CD4-positive, alpha-beta T cell treated with Interleukin-17A for 1 hour (primary cell): ENCODE measurements around the gene RPP40.
"Not testable (repeated sequence)": the region's sequence is repeated elsewhere in the genome, so short reads cannot be mapped to it uniquely, and the experiment has no call there.

Source experiments
- DNase-seq: peaks from one replicate; pipeline ENCODE4 v3.0.0-alpha.2; 2020

RPP40 gene

GRCh38 chr6:5012519-5012918 is 8.7 kb upstream of the RPP40 start:
- no peak for DNase-seq

DNA sequence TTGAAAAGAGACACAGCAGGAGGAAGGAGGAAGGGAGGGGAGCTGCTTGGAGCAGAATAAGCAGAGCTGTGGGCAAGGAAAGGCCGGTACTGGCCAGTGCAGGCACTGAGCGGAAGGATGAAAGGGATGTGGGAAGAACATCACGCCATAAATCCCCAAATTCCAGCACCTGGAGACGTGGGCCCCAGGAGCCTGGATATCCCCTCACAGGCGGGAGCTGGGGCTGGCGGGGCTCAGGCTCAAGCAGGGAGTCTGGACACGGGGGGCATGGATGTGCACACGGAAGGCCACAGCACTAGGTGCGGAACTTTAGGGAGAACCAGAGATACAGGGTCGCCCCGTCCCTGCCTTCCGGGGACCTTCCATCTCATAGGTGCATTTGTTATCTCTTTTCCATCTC is 7.5 kb upstream of the RPP40 start:
- DNase-seq: no peak

- DNase-seq: no peak
Observed at GRCh38 chr6:5007531-5007930, 3.7 kb upstream of the RPP40 start.

DNA sequence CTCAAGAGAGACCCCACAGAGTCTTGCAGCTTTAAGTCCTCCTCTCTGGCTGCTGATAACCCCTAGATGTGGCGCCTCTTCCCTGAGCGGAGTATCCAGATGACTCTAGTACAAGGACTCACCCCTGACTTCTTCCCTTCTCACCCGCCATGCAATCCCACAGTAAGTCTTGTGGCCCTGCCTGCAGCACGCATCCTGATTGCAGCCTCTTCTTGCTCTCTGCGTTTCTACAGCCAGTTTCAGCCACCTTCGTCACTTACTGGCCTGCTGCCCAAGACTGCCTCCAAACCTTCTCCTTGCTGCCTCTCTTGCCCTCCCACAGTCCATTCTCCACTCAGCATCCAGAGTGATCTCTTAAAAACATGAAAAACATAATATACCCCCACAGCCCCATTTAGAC is 2.4 kb upstream of the RPP40 start:
- no peak for DNase-seq

DNA sequence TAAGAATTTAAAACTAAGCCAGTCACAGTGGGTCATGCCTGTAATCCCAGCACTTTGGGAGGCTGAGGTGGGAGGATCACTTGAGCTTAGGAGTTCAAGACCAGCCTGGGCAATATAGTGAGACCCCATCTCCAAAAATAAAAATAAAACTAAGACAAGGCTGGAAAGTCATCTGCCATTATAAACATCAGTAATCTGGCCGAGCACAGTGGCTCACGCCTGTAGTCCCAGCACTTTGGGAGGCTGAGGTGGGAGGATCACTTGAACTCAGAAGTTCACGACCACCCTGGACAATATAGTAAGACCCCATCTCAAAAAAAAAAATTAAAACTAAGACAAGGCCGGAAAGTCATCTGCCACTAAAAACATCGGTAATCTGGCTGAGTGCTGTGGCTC is 1.2 kb upstream of the RPP40 start:
- not testable (repeated sequence) for DNase-seq

GRCh38 chr6:5004373-5005037 is 668 bp upstream of the RPP40 start:
- no peak for DNase-seq

- no peak for DNase-seq
Observed at GRCh38 chr6:4999586-4999985, 4.3 kb downstream of the RPP40 start.

DNA sequence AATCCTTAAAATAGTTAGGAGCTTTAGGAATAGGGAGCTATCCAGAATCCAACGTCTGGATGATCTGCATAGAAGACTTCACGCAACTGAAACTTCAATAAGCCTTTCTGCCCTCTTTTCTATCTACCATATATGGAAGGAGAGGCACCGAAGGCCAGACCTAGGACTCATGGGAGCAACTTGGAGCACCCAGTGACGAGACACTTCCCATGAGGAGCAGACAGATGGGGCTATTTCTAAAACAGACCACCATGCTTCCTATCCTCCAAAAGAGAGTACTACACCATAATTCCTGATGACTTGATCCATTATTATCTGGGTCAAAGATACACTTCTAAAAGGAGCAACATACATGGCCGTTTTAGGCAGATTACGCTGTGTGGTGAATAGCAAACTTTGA is 6.0 kb downstream of the RPP40 start:
- DNase-seq: no peak

GRCh38 chr6:4994741-4995140 is 9.1 kb downstream of the RPP40 start:
- DNase-seq: no peak

GRCh38 chr6:4987432-4987831 is 16.4 kb downstream of the RPP40 start:
- DNase-seq: no peak

DNA sequence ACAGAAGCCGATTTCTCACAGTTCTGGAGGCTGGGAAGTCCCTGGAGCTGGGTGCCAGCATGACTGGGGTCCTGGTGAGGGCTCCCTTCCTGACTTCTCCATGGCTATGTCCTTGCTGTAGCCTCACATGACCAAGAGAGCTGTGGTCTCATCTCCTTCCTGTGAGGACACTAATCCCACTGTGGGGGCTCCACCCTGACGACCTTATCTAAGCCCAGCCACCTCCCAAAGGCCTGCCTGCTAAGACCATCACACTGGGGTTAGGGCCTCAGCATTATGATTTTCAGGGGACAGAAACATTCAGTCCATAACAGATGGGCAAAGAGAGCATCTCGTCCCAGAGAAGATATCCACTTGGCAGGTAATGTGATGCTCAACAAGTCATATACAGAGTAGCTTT is 16.8 kb downstream of the RPP40 start:
- DNase-seq: no peak

DNA sequence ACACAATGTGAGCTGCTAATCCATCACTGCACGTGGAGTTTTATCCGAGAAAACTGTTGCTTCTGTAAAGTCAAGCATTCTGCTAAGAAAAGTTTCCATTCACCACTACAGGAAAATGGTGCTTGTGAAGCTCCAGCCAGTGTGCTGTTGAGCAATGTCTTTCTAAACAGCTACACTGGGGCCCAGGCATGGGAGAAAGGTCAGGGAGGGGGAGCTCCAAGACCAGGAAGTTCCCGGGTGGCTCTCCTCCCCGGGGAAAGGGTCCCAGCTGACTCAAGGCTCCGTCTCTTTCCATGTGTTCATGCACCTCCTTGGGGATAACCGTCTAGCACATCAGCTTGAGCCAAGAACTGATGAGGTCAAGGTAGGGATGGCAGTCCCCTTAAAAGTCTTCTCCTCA is 20.5 kb downstream of the RPP40 start:
- DNase-seq: no peak

- DNase-seq: no peak
Observed at GRCh38 chr6:4981761-4982160, 22.1 kb downstream of the RPP40 start.

DNA sequence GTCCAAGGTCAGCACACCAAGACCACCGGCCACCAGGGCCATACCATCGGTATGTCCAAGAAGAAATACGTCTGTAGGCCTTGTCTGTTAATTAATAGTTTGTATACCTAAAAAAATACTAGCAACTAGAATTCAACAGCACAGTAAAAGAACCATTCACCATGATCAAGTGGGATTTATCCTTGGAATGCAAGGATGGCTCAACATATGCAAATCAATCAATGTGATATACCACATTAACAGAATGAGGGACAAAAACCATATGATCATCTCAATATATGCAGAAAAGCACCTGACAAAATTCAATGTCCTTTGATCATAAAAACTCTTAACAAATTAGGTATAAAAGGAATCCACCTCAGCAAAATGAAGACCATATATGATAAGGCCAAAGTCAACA is 24.4 kb downstream of the RPP40 start:
- no peak for DNase-seq

DNA sequence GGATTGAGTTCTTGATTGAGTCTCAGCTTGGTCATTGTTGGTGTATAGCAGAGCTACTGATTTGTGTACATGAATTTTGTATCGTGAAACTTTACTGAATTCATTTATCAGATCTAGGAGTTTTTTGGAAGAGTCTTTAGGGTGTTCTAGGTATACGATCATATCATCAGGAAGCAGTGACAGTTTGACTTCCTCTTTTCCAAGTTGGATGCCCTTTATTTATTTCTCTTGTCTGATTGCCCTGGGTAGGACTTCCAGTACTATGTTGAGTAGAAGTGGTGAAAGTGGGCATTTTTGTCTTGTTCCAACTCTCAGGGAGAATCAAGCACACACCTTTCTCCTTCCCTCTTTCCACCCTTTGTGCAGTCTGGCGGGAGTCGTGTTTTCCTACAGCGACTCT is 26.4 kb downstream of the RPP40 start:
- DNase-seq: no peak

DNA sequence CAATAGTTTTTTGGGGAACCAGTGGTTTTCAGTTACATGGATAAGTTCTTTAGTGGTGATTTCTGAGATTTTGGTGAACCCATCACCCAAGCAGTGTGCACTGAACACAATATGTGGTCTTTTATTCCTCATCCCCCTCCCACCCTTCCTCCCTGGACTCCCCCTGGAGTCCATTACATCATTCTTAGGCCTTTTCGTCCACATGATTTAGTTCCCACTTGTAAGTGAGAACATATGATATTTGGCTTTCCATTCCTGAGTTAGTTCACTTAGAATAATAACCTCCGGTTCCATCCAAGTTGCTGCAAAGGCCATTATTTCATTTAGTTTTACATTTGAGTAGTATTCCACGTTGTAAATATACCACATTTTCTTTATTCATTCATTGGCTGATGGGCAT is 28.3 kb downstream of the RPP40 start:
- no peak for DNase-seq

GRCh38 chr6:4974962-4975361 is 28.9 kb downstream of the RPP40 start:
- no peak for DNase-seq

- DNase-seq: no peak
Observed at GRCh38 chr6:4973982-4974745, 29.7 kb downstream of the RPP40 start.

- no peak for DNase-seq
Observed at GRCh38 chr6:4973415-4973814, 30.4 kb downstream of the RPP40 start.

DNA sequence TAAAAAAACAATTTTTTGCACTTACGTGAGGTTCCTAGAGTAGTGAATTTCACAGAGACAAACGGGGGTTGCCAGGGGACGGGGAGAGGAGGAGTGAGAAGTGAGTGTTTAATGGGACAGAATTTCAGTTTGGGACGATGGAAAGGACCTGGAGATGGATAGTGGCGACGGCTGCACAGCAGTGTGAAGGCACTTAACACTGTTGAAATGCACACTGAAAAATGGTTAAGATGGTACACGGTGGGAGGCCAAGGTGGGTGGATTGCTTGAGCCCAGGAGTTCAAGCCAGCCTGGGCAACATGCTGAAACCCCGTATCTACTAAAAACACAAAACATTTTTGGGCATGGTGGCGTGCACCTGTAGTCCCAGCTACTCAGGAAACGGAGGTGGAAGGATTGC is 31.4 kb downstream of the RPP40 start:
- DNase-seq: no peak

DNA sequence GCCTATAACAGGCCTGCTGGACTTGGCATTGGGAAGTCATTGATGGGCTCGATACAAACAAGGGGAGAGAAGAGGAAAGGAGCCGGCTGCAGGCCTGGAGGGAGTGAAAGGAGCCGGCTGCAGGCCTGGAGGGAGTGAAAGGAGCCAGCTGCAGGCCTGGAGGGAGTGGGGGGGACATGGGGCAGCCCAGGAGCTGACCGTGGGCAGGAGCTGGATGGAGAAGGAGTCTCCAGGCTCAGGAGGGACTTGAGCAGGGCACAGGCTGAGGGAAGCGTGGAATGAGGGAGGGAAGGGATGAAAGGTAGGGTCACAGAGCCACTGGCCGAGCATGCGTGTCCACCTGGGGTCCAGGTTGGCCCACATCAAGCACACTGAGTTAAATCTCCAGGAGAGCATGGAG is 32.0 kb downstream of the RPP40 start:
- no peak for DNase-seq

DNA sequence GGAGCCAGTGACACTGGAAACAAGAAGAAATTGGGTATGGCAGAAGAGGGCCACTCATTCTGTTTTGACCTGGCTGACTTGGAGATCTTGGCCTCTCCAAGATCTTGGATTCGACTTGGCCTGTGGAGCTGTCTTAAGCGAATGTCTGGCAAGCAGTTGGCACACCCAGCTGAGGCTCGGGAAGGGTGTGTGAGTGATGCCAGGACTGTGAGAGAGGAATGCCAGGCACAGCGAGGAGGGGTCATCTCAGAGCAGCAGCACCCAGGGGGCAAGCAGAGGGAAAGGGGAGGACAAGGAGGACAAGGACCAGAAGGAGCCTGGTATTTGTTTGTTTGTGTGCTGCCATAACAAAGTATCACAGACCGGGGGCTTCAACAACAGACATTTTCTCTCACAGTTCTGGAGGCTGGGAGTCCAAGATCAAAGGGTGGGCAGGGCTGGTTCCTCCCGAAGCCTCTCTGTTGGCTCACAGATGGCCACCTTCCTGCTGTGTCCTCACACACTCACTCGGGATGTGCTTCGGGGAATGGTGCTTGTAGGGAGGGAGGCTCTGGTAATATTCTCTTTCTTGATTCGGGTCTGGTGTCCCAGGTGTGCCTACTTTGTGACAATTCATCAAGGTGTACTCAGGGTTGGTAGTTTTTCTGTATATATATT is 33.0 kb downstream of the RPP40 start:
- DNase-seq: no peak

DNA sequence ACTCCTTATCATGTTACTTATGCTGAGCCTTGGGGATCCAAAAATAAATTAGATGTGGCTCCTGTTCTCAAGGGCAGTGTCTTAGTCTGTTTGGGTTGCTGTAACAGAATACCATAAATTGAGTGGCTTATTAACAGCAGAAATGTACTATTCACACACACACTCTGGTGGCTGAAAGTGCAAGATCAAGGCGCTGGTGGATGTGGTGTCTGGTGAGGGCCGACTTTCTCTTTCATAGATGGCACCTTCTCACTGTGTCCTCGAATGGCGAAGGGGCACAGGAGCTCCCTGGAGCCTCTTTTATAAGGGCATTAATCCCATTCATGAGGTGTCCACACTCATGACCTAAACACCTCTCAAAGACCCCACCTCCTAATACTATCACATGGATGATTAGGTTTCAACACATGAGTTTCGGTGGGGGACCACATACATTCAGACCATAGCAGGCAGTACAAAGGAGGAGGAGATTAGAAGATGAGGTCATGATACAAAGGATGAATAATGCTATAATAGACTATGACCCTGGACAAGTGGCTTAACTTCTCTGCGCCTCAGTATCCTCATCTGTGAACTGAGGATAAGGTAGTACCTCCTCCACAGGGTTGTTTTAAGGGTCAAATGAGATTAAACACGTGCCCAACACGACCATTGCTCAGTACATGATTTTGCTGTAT is 34.1 kb downstream of the RPP40 start:
- DNase-seq: no peak
